Measurements from ENCODE around the gene ZNF32.
"Not testable (repeated sequence)": the region's sequence is repeated elsewhere in the genome, so short reads cannot be mapped to it uniquely, and the experiment has no call there.

Gene ZNF32

GRCh38 chr10:43606323-43607198, 42.1 kb downstream of the ZNF32 start, which contains the start of gene ZNF485:
ZNF485 (plus strand) TSS chr10:43606438; CDS start chr10:43607051, 613 bp downstream.
- Histone ChIP-seq H4K91ac (ENCODE audit: low read length) (peak within 1 kb of the TSS; percentile 3), H2BK5ac (ENCODE audit: low read depth, low read length, poor library complexity, severe bottlenecking) (no peak within 1 kb of the TSS), H3K18ac (ENCODE audit: low read depth in 1 of 2, low read length in 2 of 2) (peak within 1 kb of the TSS; percentile 9 to 79), H2BK12ac (ENCODE audit: low read length in 2 of 2) (no peak within 1 kb of the TSS), H4K8ac (ENCODE audit: low read length) (peak within 1 kb of the TSS; percentile 82), H2BK15ac (ENCODE audit: low read depth, poor library complexity, severe bottlenecking) (no peak within 1 kb of the TSS), H2AFZ (ENCODE audit: low read depth, low read length) (peak within 1 kb of the TSS; percentile 79), H3K79me1 (replicated peaks; ENCODE audit: low read length, poor library complexity, severe bottlenecking) (peaks cover 13% of the 10 kb centered on the region), H3K9ac (ENCODE audit: low read length) (peak within 1 kb of the TSS; percentile 81), H3K36me3 (ENCODE audit: control insufficient read depth in 1 of 2, insufficient read depth in 2 of 2, low read depth in 1 of 2, low read length in 2 of 2) (peaks cover 10 to 33% of the 10 kb centered on the region in 2 experiments), H3K14ac (ENCODE audit: low read length in 2 of 2) (peak within 1 kb of the TSS in 1 of 2 experiments; percentile 84), H3K23ac (ENCODE audit: low read length in 2 of 2) (peak within 1 kb of the TSS in 1 of 2 experiments; percentile 71), H3K4me3 (ENCODE audit: insufficient read depth in 1 of 2, low read depth in 1 of 2, low read length in 2 of 2) (peak within 1 kb of the TSS; percentile 82 to 83), H2BK120ac (ENCODE audit: low read depth, low read length) (no peak within 1 kb of the TSS), H3K4ac (ENCODE audit: low read depth in 1 of 2, low read length in 2 of 2) (peak within 1 kb of the TSS in 1 of 2 experiments; percentile 3), H3K9me3 (ENCODE audit: control insufficient read depth, low read length) (peaks cover 13% of the 10 kb centered on the region), H3K27ac (ENCODE audit: low read length, poor library complexity, severe bottlenecking) (no peak within 1 kb of the TSS), H3K27me3 (ENCODE audit: control insufficient read depth in 1 of 2, insufficient read depth in 1 of 2, low read length in 2 of 2) (no peaks in the 10 kb centered on the region), H3K4me1 (ENCODE audit: control insufficient read depth, insufficient read depth, low read depth, low read length) (peaks cover 5% of the 10 kb centered on the region), H3K4me2 (ENCODE audit: low read length, poor library complexity, severe bottlenecking) (peak within 1 kb of the TSS; percentile 81), H2AK5ac (ENCODE audit: low read length, severe bottlenecking) (no peak within 1 kb of the TSS)
- DNase-seq: peak; percentile 61
- 11% methylated on average over 40 of the region's 58 CpGs for WGBS

GRCh38 chr10:43605850-43606322, 42.8 kb downstream of the ZNF32 start:
- no peak overlapping the region for H3K4ac ChIP-seq (ENCODE audit: low read depth in 1 of 2, low read length in 2 of 2)
- H3K4me3 ChIP-seq (ENCODE audit: insufficient read depth in 1 of 2, low read depth in 1 of 2, low read length in 2 of 2): peak overlapping the region in 1 of 2 experiments; percentile 83
- no peak overlapping the region for H2BK15ac ChIP-seq (ENCODE audit: low read depth, poor library complexity, severe bottlenecking)
- H3K9ac ChIP-seq (ENCODE audit: low read length): peak overlapping the region; percentile 81
- no peak overlapping the region for H3K23ac ChIP-seq (ENCODE audit: low read length in 2 of 2)
- H3K18ac ChIP-seq (ENCODE audit: low read depth in 1 of 2, low read length in 2 of 2): no peak overlapping the region
- peaks cover 10 to 26% of the 10 kb centered on the region in 2 experiments for H3K36me3 ChIP-seq (ENCODE audit: control insufficient read depth in 1 of 2, insufficient read depth in 2 of 2, low read depth in 1 of 2, low read length in 2 of 2)
- peak overlapping the region; percentile 1 for H4K8ac ChIP-seq (ENCODE audit: low read length)
- no peak overlapping the region for H3K27ac ChIP-seq (ENCODE audit: low read length, poor library complexity, severe bottlenecking)
- H3K4me1 ChIP-seq (ENCODE audit: control insufficient read depth, insufficient read depth, low read depth, low read length): peaks cover 5% of the 10 kb centered on the region
- H2BK12ac ChIP-seq (ENCODE audit: low read length in 2 of 2): no peak overlapping the region
- no peak overlapping the region for H2AK5ac ChIP-seq (ENCODE audit: low read length, severe bottlenecking)
- H4K91ac ChIP-seq (ENCODE audit: low read length): no peak overlapping the region
- H3K9me3 ChIP-seq (ENCODE audit: control insufficient read depth, low read length): peaks cover 8% of the 10 kb centered on the region
- peak overlapping the region; percentile 79 for H2AFZ ChIP-seq (ENCODE audit: low read depth, low read length)
- WGBS: 65% methylated on average over 12 of the region's 12 CpGs
- H3K4me2 ChIP-seq (ENCODE audit: low read length, poor library complexity, severe bottlenecking): peak overlapping the region; percentile 81
- H2BK120ac ChIP-seq (ENCODE audit: low read depth, low read length): no peak overlapping the region
- H2BK5ac ChIP-seq (ENCODE audit: low read depth, low read length, poor library complexity, severe bottlenecking): no peak overlapping the region
- H3K79me1 ChIP-seq (replicated peaks; ENCODE audit: low read length, poor library complexity, severe bottlenecking): peaks cover 13% of the 10 kb centered on the region
- no peaks in the 10 kb centered on the region for H3K27me3 ChIP-seq (ENCODE audit: control insufficient read depth in 1 of 2, insufficient read depth in 1 of 2, low read length in 2 of 2)
- no peak overlapping the region for H3K14ac ChIP-seq (ENCODE audit: low read length in 2 of 2)
- no peak for DNase-seq

GRCh38 chr10:43601576-43601975, 47.1 kb downstream of the ZNF32 start:
- DNase-seq; H3K36me3 ChIP-seq (ENCODE audit: control insufficient read depth in 1 of 2, insufficient read depth in 2 of 2, low read depth in 1 of 2, low read length in 2 of 2); H2BK12ac ChIP-seq (ENCODE audit: low read length in 2 of 2); H3K9me3 ChIP-seq (ENCODE audit: control insufficient read depth, low read length); H3K4me2 ChIP-seq (ENCODE audit: low read length, poor library complexity, severe bottlenecking); H2BK15ac ChIP-seq (ENCODE audit: low read depth, poor library complexity, severe bottlenecking); H3K23ac ChIP-seq (ENCODE audit: low read length in 2 of 2); H3K27ac ChIP-seq (ENCODE audit: low read length, poor library complexity, severe bottlenecking); H3K9ac ChIP-seq (ENCODE audit: low read length); H3K4me1 ChIP-seq (ENCODE audit: control insufficient read depth, insufficient read depth, low read depth, low read length); H3K79me1 ChIP-seq (replicated peaks; ENCODE audit: low read length, poor library complexity, severe bottlenecking); H3K27me3 ChIP-seq (ENCODE audit: control insufficient read depth in 1 of 2, insufficient read depth in 1 of 2, low read length in 2 of 2); H2AK5ac ChIP-seq (ENCODE audit: low read length, severe bottlenecking); H3K14ac ChIP-seq (ENCODE audit: low read length in 2 of 2); H4K91ac ChIP-seq (ENCODE audit: low read length); H3K4me3 ChIP-seq (ENCODE audit: insufficient read depth in 1 of 2, low read depth in 1 of 2, low read length in 2 of 2); H2BK120ac ChIP-seq (ENCODE audit: low read depth, low read length); H3K4ac ChIP-seq (ENCODE audit: low read depth in 1 of 2, low read length in 2 of 2); H2BK5ac ChIP-seq (ENCODE audit: low read depth, low read length, poor library complexity, severe bottlenecking); H3K18ac ChIP-seq (ENCODE audit: low read depth in 1 of 2, low read length in 2 of 2); H4K8ac ChIP-seq (ENCODE audit: low read length); H2AFZ ChIP-seq (ENCODE audit: low read depth, low read length): not testable (repeated sequence)
- 83% methylated on average over 5 of the region's 6 CpGs for WGBS

- H2BK15ac ChIP-seq (ENCODE audit: low read depth, poor library complexity, severe bottlenecking): no peak overlapping the region
- no CpG with 5 or more reads among the region's 2 CpGs for WGBS
Measured at GRCh38 chr10:43599333-43599732, 49.3 kb downstream of the ZNF32 start.

More at GRCh38 chr10:43599333-43599732, 49.3 kb downstream of the ZNF32 start:
- H3K79me1 ChIP-seq (replicated peaks; ENCODE audit: low read length, poor library complexity, severe bottlenecking): no peaks in the 10 kb centered on the region
- H3K27ac ChIP-seq (ENCODE audit: low read length, poor library complexity, severe bottlenecking): no peak overlapping the region
- no peak overlapping the region for H3K18ac ChIP-seq (ENCODE audit: low read depth in 1 of 2, low read length in 2 of 2)
- H4K8ac ChIP-seq (ENCODE audit: low read length): no peak overlapping the region
- H2BK120ac ChIP-seq (ENCODE audit: low read depth, low read length): no peak overlapping the region
- no peak overlapping the region for H2AFZ ChIP-seq (ENCODE audit: low read depth, low read length)
- H3K9me3 ChIP-seq (ENCODE audit: control insufficient read depth, low read length): no peaks in the 10 kb centered on the region
- no peak overlapping the region for H3K4me2 ChIP-seq (ENCODE audit: low read length, poor library complexity, severe bottlenecking)
- H2AK5ac ChIP-seq (ENCODE audit: low read length, severe bottlenecking): no peak overlapping the region
- no peaks in the 10 kb centered on the region for H3K27me3 ChIP-seq (ENCODE audit: control insufficient read depth in 1 of 2, insufficient read depth in 1 of 2, low read length in 2 of 2)
- no peak overlapping the region for H3K23ac ChIP-seq (ENCODE audit: low read length in 2 of 2)
- H2BK12ac ChIP-seq (ENCODE audit: low read length in 2 of 2): no peak overlapping the region
- H4K91ac ChIP-seq (ENCODE audit: low read length): no peak overlapping the region
- peaks cover 5% of the 10 kb centered on the region for H3K4me1 ChIP-seq (ENCODE audit: control insufficient read depth, insufficient read depth, low read depth, low read length)
- H3K14ac ChIP-seq (ENCODE audit: low read length in 2 of 2): no peak overlapping the region
- DNase-seq: no peak
- H2BK5ac ChIP-seq (ENCODE audit: low read depth, low read length, poor library complexity, severe bottlenecking): no peak overlapping the region
- no peak overlapping the region for H3K4ac ChIP-seq (ENCODE audit: low read depth in 1 of 2, low read length in 2 of 2)
- H3K9ac ChIP-seq (ENCODE audit: low read length): no peak overlapping the region
- H3K36me3 ChIP-seq (ENCODE audit: control insufficient read depth in 1 of 2, insufficient read depth in 2 of 2, low read depth in 1 of 2, low read length in 2 of 2): no peaks in the 10 kb centered on the region
- H3K4me3 ChIP-seq (ENCODE audit: insufficient read depth in 1 of 2, low read depth in 1 of 2, low read length in 2 of 2): no peak overlapping the region

Measured in mesenchymal stem cell (in vitro differentiated cells and primary cell).